Activated CD4-positive, alpha-beta T cell treated with anti-CD3 and anti-CD28 coated beads for 36 hours (primary cell): ENCODE data around the gene SPNS1. TPM values are rescaled to one million over a fixed set of nuclear protein-coding genes. Genes with fewer than 3 reads are reported as not detected.

Experiments used
- ATAC-seq: fragments of 200-7000 bp; cut with Tn5 transposase; one replicate; pipeline ENCODE4 v1.10.0; 2021; ENCODE audit warnings: mild to moderate bottlenecking, moderate library complexity
- CTCF ChIA-PET: fragments of 350-600 bp; sonication (Branson Sonifier 250); formaldehyde crosslinking; loops from one replicate; lab custom pipeline; 2021; ENCODE audit warnings: antibody characterized with exemption; lab: Charles Lee
- POLR2A ChIA-PET: fragments of 350-600 bp; sonication (Branson Sonifier 250); formaldehyde crosslinking; loops from one replicate; lab custom pipeline; 2021; ENCODE audit warnings: antibody characterized with exemption, inconsistent platforms; lab: Charles Lee
- DNase-seq: peaks from one replicate; pipeline ENCODE4 v3.0.0-alpha.2; 2020
- H3K27ac Mint-ChIP-seq: one replicate; pipeline ENCODE4 v1.8.0; 2021; ENCODE audit warnings: mixed read lengths
- H3K27me3 Mint-ChIP-seq: one replicate; pipeline ENCODE4 v1.8.0; 2021; ENCODE audit warnings: mixed read lengths
- H3K36me3 Mint-ChIP-seq: one replicate; pipeline ENCODE4 v1.8.0; 2021; ENCODE audit warnings: low read depth, mixed read lengths
- H3K4me1 Mint-ChIP-seq: one replicate; pipeline ENCODE4 v1.8.0; 2021; ENCODE audit warnings: mixed read lengths
- H3K4me3 Mint-ChIP-seq: one replicate; pipeline ENCODE4 v1.8.0; 2021; ENCODE audit warnings: mild to moderate bottlenecking, moderate library complexity, mixed read lengths
- H3K9me3 Mint-ChIP-seq: one replicate; pipeline ENCODE4 v1.8.0; 2021; ENCODE audit warnings: low read depth, mixed read lengths
- intact Hi-C, 2 experiments: fragments of 100-400 bp; cut with DNase I in 1 of 2; cut with micrococcal nuclease in 1 of 2; formaldehyde crosslinking; loops; one replicate each; pipeline versions ENCODE4 v1.14.2 to v1.15.1; 2022 to 2024; cut with DNase I, micrococcal nuclease
- total RNA-seq, 2 experiments: library from RNA; stranded (reverse); gene quantifications; one replicate each; pipeline ENCODE4 v1.2.3, GENCODE V29; 2021

SPNS1 gene
- total RNA-seq, 2 experiments from 2014 or later = 12.7 to 14.2 TPM

DNA sequence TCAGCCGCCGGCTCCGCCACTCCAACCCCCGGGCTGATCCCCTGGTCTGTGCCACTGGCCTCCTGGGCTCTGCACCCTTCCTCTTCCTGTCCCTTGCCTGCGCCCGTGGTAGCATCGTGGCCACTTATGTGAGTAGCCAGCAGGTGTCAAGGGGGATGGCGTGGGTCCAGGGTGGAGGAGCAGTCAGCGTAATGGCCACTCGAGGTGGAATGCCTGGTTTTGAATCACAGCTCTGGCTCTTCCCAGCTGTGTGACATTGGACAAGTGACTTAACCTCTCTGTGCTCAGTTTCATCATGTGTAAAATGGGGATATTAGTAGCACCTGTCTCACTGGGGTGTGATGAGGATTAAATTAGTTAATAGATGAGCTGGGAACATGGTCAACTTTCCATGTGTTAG lies 7.8 kb downstream of the SPNS1 start:
- ATAC-seq = no peak
- Mint-ChIP-seq H3K9me3 (peaks cover 9% of the 10 kb centered on the region), H3K27me3 (no peaks in the 10 kb centered on the region), H3K27ac (no peak overlapping the region), H3K36me3 (peaks cover 58% of the 10 kb centered on the region), H3K4me1 (peaks cover 35% of the 10 kb centered on the region), H3K4me3 (no peak overlapping the region)
- POLR2A ChIA-PET = no interaction called here
- CTCF ChIA-PET = interaction anchor here (0.5 to 1.3 kb wide), 3 partner anchors 11 to 168 kb away, joined by 3 read pairs; no protein-coding TSS in a partner anchor
- DNase-seq = no peak
- intact Hi-C loops = no loop called here

DNA sequence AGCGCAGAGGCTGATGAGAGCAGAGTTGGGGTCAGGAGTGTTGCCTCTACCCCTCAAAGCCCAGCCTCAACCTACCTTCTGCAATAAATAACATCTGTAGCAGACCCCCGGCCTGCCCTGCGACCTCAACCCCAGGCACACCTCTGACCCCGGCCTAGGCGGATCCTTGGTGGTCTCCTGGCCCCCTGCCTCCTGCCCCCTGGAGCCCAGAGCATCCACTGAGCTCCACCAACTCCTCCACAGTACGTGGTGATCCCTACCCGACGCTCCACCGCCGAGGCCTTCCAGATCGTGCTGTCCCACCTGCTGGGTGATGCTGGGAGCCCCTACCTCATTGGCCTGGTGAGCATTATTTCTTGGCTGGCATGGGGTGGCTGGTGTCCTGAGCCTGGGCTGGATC lies 8.4 kb downstream of the SPNS1 start:
- no peak for ATAC-seq
- Mint-ChIP-seq H3K27ac (peak overlapping the region; percentile 76), H3K9me3 (peaks cover 11% of the 10 kb centered on the region), H3K27me3 (no peaks in the 10 kb centered on the region), H3K4me3 (no peak overlapping the region), H3K36me3 (peaks cover 63% of the 10 kb centered on the region), H3K4me1 (peaks cover 35% of the 10 kb centered on the region)
- CTCF ChIA-PET = interaction anchor here (0.5 to 1.3 kb wide), 2 partner anchors 12 to 25 kb away, joined by 3 read pairs; no protein-coding TSS in a partner anchor
- no peak for DNase-seq
- intact Hi-C loops = no loop called here
- POLR2A ChIA-PET = no interaction called here

DNA sequence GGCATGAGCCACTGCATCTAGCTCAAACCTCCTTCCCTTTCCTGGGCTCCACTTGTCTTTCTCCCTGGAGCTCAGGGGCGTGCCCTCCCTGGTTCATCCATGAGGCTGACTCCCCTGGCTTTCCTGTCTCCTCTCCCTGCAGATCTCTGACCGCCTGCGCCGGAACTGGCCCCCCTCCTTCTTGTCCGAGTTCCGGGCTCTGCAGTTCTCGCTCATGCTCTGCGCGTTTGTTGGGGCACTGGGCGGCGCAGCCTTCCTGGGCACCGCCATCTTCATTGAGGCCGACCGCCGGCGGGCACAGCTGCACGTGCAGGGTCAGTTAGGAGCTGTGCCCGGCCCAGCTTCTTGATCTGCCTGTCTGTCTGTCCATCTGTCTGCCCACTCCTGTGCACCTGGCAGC lies 9.1 kb downstream of the SPNS1 start:
- POLR2A ChIA-PET = no interaction called here

DNA sequence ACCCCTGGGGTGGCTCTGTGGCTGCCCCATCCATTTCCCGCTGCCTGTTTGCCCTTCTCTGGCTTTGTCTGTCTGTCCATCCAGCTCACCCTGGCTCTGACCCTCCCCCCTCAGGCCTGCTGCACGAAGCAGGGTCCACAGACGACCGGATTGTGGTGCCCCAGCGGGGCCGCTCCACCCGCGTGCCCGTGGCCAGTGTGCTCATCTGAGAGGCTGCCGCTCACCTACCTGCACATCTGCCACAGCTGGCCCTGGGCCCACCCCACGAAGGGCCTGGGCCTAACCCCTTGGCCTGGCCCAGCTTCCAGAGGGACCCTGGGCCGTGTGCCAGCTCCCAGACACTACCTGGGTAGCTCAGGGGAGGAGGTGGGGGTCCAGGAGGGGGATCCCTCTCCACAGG lies 9.5 kb downstream of the SPNS1 start:
- peak overlapping the region; percentile 83 for H3K27ac Mint-ChIP-seq
- no peak for ATAC-seq
- peaks cover 69% of the 10 kb centered on the region for H3K36me3 Mint-ChIP-seq
- intact Hi-C loops = no loop called here
- ChIA-PET CTCF (interaction anchor here (1.3 kb wide), 1 partner anchor 24 kb away, joined by 3 read pairs; no protein-coding TSS in a partner anchor), POLR2A (no interaction called here)
- DNase-seq = no peak
- H3K27me3 Mint-ChIP-seq = no peaks in the 10 kb centered on the region
- peak overlapping the region; percentile 99 for H3K4me3 Mint-ChIP-seq
- peaks cover 38% of the 10 kb centered on the region for H3K4me1 Mint-ChIP-seq
- peaks cover 11% of the 10 kb centered on the region for H3K9me3 Mint-ChIP-seq

More for the DNA sequence above, 9.1 kb downstream of the SPNS1 start:
- CTCF ChIA-PET = interaction anchor here (1.3 kb wide), 1 partner anchor 24 kb away, joined by 3 read pairs; no protein-coding TSS in a partner anchor
- intact Hi-C loops = no loop called here
- ATAC-seq (no peak), DNase-seq (no peak)
- H3K27ac Mint-ChIP-seq = peak overlapping the region; percentile 76
- peaks cover 65% of the 10 kb centered on the region for H3K36me3 Mint-ChIP-seq
- peaks cover 34% of the 10 kb centered on the region for H3K4me1 Mint-ChIP-seq
- no peaks in the 10 kb centered on the region for H3K27me3 Mint-ChIP-seq
- peaks cover 11% of the 10 kb centered on the region for H3K9me3 Mint-ChIP-seq
- H3K4me3 Mint-ChIP-seq = peak overlapping the region; percentile 99

DNA sequence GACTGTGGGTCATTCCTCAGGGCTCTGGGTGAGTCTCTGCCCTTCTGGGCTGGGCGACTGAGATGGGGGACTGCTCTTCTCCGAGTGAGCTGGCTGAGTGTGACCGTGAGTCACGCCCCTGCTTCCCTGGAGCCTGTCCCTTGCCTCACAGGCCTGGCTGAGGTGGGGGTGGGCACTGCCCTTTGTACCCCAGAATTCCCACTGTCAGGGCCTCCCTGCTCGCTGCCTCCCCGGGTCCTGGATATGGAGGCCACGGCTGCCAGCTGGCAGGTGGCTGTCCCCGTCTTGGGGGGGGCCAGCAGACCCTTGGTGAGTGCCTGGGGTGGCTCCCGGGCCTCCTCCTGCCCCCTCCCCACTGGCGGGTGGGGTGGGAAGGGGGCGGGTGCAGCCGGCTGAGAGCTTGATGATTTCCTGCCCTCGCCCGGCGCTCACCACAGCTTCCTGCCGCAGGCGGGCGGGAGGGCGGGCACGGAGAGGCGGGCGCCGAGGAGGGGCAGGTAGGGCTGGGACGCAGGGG lies 10.1 kb downstream of the SPNS1 start, which contains the start of gene LAT:
Gene LAT (plus strand): TSS at position 434 of the 517 bp plus-strand sequence. CDS start 366 bp downstream, outside the sequence.
- H3K27me3 Mint-ChIP-seq = no peaks in the 10 kb centered on the region
- intact Hi-C loops = loop anchor here in 1 of 2 experiments (5.0 kb wide), 1 partner anchor 88 kb away; no protein-coding TSS in a partner anchor
- H3K27ac Mint-ChIP-seq = peak within 1 kb of the TSS; percentile 89
- ATAC-seq = peak; percentile 67
- POLR2A ChIA-PET = interaction anchor here (0.7 kb wide), 1 partner anchor 36 kb away, joined by 3 read pairs; no protein-coding TSS in a partner anchor
- H3K36me3 Mint-ChIP-seq = peaks cover 75% of the 10 kb centered on the region
- CTCF ChIA-PET = no interaction called here
- DNase-seq = peak; percentile 87
- peaks cover 11% of the 10 kb centered on the region for H3K9me3 Mint-ChIP-seq
- peak within 1 kb of the TSS; percentile 99 for H3K4me3 Mint-ChIP-seq
- peaks cover 43% of the 10 kb centered on the region for H3K4me1 Mint-ChIP-seq

GRCh38 chr16:28985211-28986041 lies 10.8 kb downstream of the SPNS1 start:
- H3K27ac Mint-ChIP-seq = peak overlapping the region; percentile 89
- intact Hi-C loops = loop anchor here in 1 of 2 experiments (5.0 kb wide), 1 partner anchor 87 kb away; no protein-coding TSS in a partner anchor
- H3K36me3 Mint-ChIP-seq = peaks cover 82% of the 10 kb centered on the region
- H3K4me1 Mint-ChIP-seq = peaks cover 51% of the 10 kb centered on the region
- ATAC-seq (peak; percentile 7), DNase-seq (peak; percentile 49)
- ChIA-PET CTCF (interaction anchor here (0.6 to 5.4 kb wide), 4 partner anchors 8 to 110 kb away, joined by 3 to 32 read pairs (median 4); no protein-coding TSS in a partner anchor), POLR2A (interaction anchor here (0.7 to 1.6 kb wide), 3 partner anchors 8 to 36 kb away, joined by 3 to 6 read pairs (median 3); no protein-coding TSS in a partner anchor)
- H3K4me3 Mint-ChIP-seq = peak overlapping the region; percentile 99
- H3K27me3 Mint-ChIP-seq = no peaks in the 10 kb centered on the region
- H3K9me3 Mint-ChIP-seq = peaks cover 11% of the 10 kb centered on the region

GRCh38 chr16:28986046-28986445 lies 11.5 kb downstream of the SPNS1 start:
- no peak for ATAC-seq
- H3K9me3 Mint-ChIP-seq = peaks cover 11% of the 10 kb centered on the region
- peaks cover 89% of the 10 kb centered on the region for H3K36me3 Mint-ChIP-seq
- ChIA-PET CTCF (interaction anchor here (0.7 to 5.4 kb wide), 4 partner anchors 8 to 50 kb away, joined by 3 to 32 read pairs (median 4); no protein-coding TSS in a partner anchor), POLR2A (interaction anchor here (0.8 to 1.6 kb wide), 2 partner anchors 8 to 35 kb away, joined by 3 to 6 read pairs; no protein-coding TSS in a partner anchor)
- intact Hi-C loops = loop anchor here in 1 of 2 experiments (5.0 kb wide), 1 partner anchor 86 kb away; no protein-coding TSS in a partner anchor
- peak overlapping the region; percentile 99 for H3K4me3 Mint-ChIP-seq
- H3K27me3 Mint-ChIP-seq = no peaks in the 10 kb centered on the region
- H3K27ac Mint-ChIP-seq = peak overlapping the region; percentile 89
- DNase-seq = no peak
- H3K4me1 Mint-ChIP-seq = peaks cover 57% of the 10 kb centered on the region

GRCh38 chr16:28986492-28986891 lies 11.9 kb downstream of the SPNS1 start:
- peak overlapping the region; percentile 89 for H3K27ac Mint-ChIP-seq
- ATAC-seq (no peak), DNase-seq (peak; percentile 45)
- peaks cover 88% of the 10 kb centered on the region for H3K36me3 Mint-ChIP-seq
- intact Hi-C loops = loop anchor here in 1 of 2 experiments (5.0 kb wide), 1 partner anchor 86 kb away; no protein-coding TSS in a partner anchor
- ChIA-PET CTCF (interaction anchor here (0.7 to 5.4 kb wide), 5 partner anchors 9 to 89 kb away, joined by 3 to 32 read pairs (median 5); no protein-coding TSS in a partner anchor), POLR2A (interaction anchor here (0.8 to 2.0 kb wide), 3 partner anchors 9 to 34 kb away, joined by 3 to 6 read pairs (median 6); no protein-coding TSS in a partner anchor)
- H3K9me3 Mint-ChIP-seq = peaks cover 11% of the 10 kb centered on the region
- H3K4me1 Mint-ChIP-seq = peaks cover 61% of the 10 kb centered on the region
- H3K4me3 Mint-ChIP-seq = peak overlapping the region; percentile 99
- no peaks in the 10 kb centered on the region for H3K27me3 Mint-ChIP-seq

- Mint-ChIP-seq H3K4me1 (peaks cover 68% of the 10 kb centered on the region), H3K4me3 (peak overlapping the region; percentile 99), H3K27me3 (no peaks in the 10 kb centered on the region), H3K36me3 (peaks cover 87% of the 10 kb centered on the region), H3K9me3 (peaks cover 6% of the 10 kb centered on the region), H3K27ac (peak overlapping the region; percentile 89)
- ChIA-PET POLR2A (interaction anchor here (0.9 to 2.0 kb wide), 4 partner anchors 20 to 745 kb away, joined by 3 to 11 read pairs (median 6); no protein-coding TSS in a partner anchor), CTCF (interaction anchor here (0.6 to 5.4 kb wide), 4 partner anchors 10 to 88 kb away, joined by 3 to 32 read pairs (median 6); no protein-coding TSS in a partner anchor)
- intact Hi-C loops = loop anchor here in 1 of 2 experiments (5.0 kb wide), 1 partner anchor 85 kb away; no protein-coding TSS in a partner anchor
- ATAC-seq = no peak
- DNase-seq = no peak
Measured at GRCh38 chr16:28987170-28987853, 12.7 kb downstream of the SPNS1 start.

- CTCF ChIA-PET = interaction anchor here (1.0 to 5.4 kb wide), 5 partner anchors 12 to 86 kb away, joined by 3 to 32 read pairs (median 4); no protein-coding TSS in a partner anchor
- Mint-ChIP-seq H3K9me3 (peaks cover 6% of the 10 kb centered on the region), H3K36me3 (peaks cover 71% of the 10 kb centered on the region), H3K27me3 (no peaks in the 10 kb centered on the region), H3K27ac (peak overlapping the region; percentile 97), H3K4me3 (peak overlapping the region; percentile 99), H3K4me1 (peaks cover 64% of the 10 kb centered on the region)
- intact Hi-C loops = loop anchor here in 1 of 2 experiments (5.0 kb wide), 1 partner anchor 83 kb away; no protein-coding TSS in a partner anchor
- POLR2A ChIA-PET = interaction anchor here (1.9 kb wide), 1 partner anchor 32 kb away, joined by 11 read pairs; no protein-coding TSS in a partner anchor
- ATAC-seq (no peak), DNase-seq (no peak)
Measured at GRCh38 chr16:28989363-28989762, 14.8 kb downstream of the SPNS1 start.
